ENCODE data around the gene MARCKSL1. TPM values are rescaled to one million over a fixed set of nuclear protein-coding genes. Genes with fewer than 3 reads are reported as not detected.
"Not testable (repeated sequence)": the region's sequence is repeated elsewhere in the genome, so short reads cannot be mapped to it uniquely, and the experiment has no call there.

MARCKSL1 gene
- total and polyA plus RNA-seq, 2 of the 8 experiments (the other 6 are each of a cell fraction or from before 2014, with no cell fraction given), result 536 to 558 TPM

DNA sequence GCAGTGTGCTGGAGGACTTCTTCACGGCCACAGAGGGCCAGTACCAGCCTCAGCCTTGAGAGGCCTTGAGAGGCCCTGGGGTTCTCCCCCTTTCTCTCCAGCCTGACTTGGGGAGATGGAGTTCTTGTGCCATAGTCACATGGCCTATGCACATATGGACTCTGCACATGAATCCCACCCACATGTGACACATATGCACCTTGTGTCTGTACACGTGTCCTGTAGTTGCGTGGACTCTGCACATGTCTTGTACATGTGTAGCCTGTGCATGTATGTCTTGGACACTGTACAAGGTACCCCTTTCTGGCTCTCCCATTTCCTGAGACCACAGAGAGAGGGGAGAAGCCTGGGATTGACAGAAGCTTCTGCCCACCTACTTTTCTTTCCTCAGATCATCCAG is 50.4 kb downstream of the MARCKSL1 start (continued):
- TF ChIP-seq TAF7 (optimal IDR thresholded peaks at IDR 0.05; ENCODE audit: borderline replicate concordance, low read depth, low read length) (no peak), NANOG (IDR thresholded peaks at IDR 0.05; ENCODE audit: insufficient read depth, low read depth, low read length, poor library complexity, severe bottlenecking) (no peak), GABPA (IDR thresholded peaks at IDR 0.05; ENCODE audit: borderline replicate concordance, insufficient read depth, low read length) (no peak), BCL11A (IDR thresholded peaks at IDR 0.05; ENCODE audit: low read depth in 2 of 2, low read length in 2 of 2) (no peak), RFX5 (IDR thresholded peaks at IDR 0.05; ENCODE audit: borderline replicate concordance, low read depth, low read length) (no peak), CBX5 (IDR thresholded peaks at IDR 0.05; ENCODE audit: low read depth, low read length) (no peak)

DNA sequence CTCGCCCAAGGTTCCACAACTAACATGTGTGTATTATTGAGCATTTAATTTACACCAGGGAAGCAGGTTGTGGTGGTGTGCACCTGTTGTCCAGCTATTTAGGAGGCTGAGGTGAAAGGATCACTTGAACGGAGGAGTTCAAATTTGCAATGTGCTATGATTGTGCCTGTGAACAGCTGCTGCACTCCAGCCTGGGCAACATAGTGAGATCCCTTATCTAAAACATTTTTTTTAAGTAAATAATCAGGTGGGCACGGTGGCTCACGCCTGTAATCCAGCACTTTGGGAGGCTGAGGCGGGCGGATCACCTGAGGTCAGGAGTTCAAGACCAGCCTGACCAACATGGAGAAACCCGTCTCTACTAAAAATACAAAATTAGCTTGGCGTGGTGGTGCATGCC is 51.3 kb downstream of the MARCKSL1 start:
- H3K79me2 ChIP-seq (ENCODE audit: control insufficient read depth in 1 of 2, insufficient read depth in 2 of 2, low read length in 2 of 2); H2AK5ac ChIP-seq (ENCODE audit: low read depth, low read length); H3K4me2 ChIP-seq (ENCODE audit: insufficient read depth in 1 of 2, low read depth in 2 of 2, low read length in 2 of 2); H3K9ac ChIP-seq (replicated peaks in 1 of 4; ENCODE audit: extremely low read depth in 1 of 4, low read depth in 3 of 4, low read length in 3 of 4); H3K18ac ChIP-seq (ENCODE audit: extremely low read depth, low read length); H2AFZ ChIP-seq (ENCODE audit: low read length); H2BK20ac ChIP-seq (ENCODE audit: low read length); H3K9me3 ChIP-seq (ENCODE audit: insufficient read depth in 2 of 2, low read depth in 1 of 2, low read length in 1 of 2); H2BK12ac ChIP-seq (ENCODE audit: low read depth, low read length); H4K20me1 ChIP-seq (replicated peaks in 1 of 2; ENCODE audit: control insufficient read depth in 1 of 2, insufficient read depth in 2 of 2, low read length in 2 of 2); H4K5ac ChIP-seq (ENCODE audit: insufficient read length, low read depth, low read length); H3K23me2 ChIP-seq (ENCODE audit: low read depth, low read length); DNase-seq (ENCODE audit: low read depth in 1 of 2, low spot score in 2 of 2); H3K4me1 ChIP-seq (replicated peaks in 1 of 4; ENCODE audit: control insufficient read depth in 3 of 4, insufficient read depth in 4 of 4, low read length in 3 of 4); CTCF ChIA-PET (ENCODE audit: partially characterized antibody); H2BK5ac ChIP-seq (ENCODE audit: low read depth, low read length); H3K4ac ChIP-seq (replicated peaks; ENCODE audit: insufficient read length, low read depth, low read length); H3K27me3 ChIP-seq (replicated peaks in 1 of 4; ENCODE audit: control insufficient read depth in 3 of 4, extremely low read depth in 1 of 4, insufficient read depth in 3 of 4, low read length in 3 of 4); FAIRE-seq; H3K27ac ChIP-seq (ENCODE audit: low read depth, low read length); H3K56ac ChIP-seq (replicated peaks; ENCODE audit: insufficient read length, low read depth, low read length); H3K14ac ChIP-seq (ENCODE audit: insufficient read length); H2BK15ac ChIP-seq (ENCODE audit: low read length); H4K91ac ChIP-seq (replicated peaks; ENCODE audit: insufficient read length, low read length); H3K23ac ChIP-seq (ENCODE audit: insufficient read length); H3K4me3 ChIP-seq (ENCODE audit: extremely low read depth in 1 of 4, insufficient read depth in 2 of 4, low read depth in 3 of 4, low read length in 4 of 4); H2BK120ac ChIP-seq (replicated peaks; ENCODE audit: low read depth, low read length); H4K8ac ChIP-seq (ENCODE audit: extremely low read depth, insufficient read depth, low read length); H3K36me3 ChIP-seq (ENCODE audit: control insufficient read depth in 2 of 4, insufficient read depth in 4 of 4, low read length in 3 of 4); H3K79me1 ChIP-seq (ENCODE audit: low read depth, low read length): not testable (repeated sequence)
- WGBS, 2 experiments (ENCODE audit: extremely low coverage in 1 of 2, insufficient coverage in 1 of 2, insufficient read length in 1 of 2, insufficient replicate concordance in 2 of 2, low coverage in 1 of 2, low lambda C conversion rate in 2 of 2, missing lambda C conversion rate in 1 of 2), result 96% methylated on average over 8 of the region's 8 CpGs; no CpG with 5 or more reads in 1 of the 2 experiments
- POLR2A ChIA-PET (ENCODE audit: partially characterized antibody), result interaction anchor here (0.8 to 1.9 kb wide), 2 partner anchors 11 to 47 kb away, joined by 3 to 5 read pairs; no protein-coding TSS in a partner anchor

Measured in H1 (cell line).